ENCODE data around the gene CEP41.

The CEP41 gene

GRCh38 chr7:130417213-130417612, 23.6 kb downstream of the CEP41 start:
- no peak for DNase-seq

GRCh38 chr7:130415006-130415405, 25.8 kb downstream of the CEP41 start:
- no peak for DNase-seq

GRCh38 chr7:130413201-130413600, 27.6 kb downstream of the CEP41 start:
- DNase-seq: no peak

- no peak for DNase-seq
Measured at GRCh38 chr7:130410868-130411541, 29.8 kb downstream of the CEP41 start.

GRCh38 chr7:130409712-130410072, 31.1 kb downstream of the CEP41 start:
- no peak for DNase-seq

- DNase-seq: no peak
Measured at GRCh38 chr7:130409067-130409711, 31.6 kb downstream of the CEP41 start.

- DNase-seq: no peak
Measured at GRCh38 chr7:130405003-130405402, 35.8 kb downstream of the CEP41 start.

GRCh38 chr7:130401578-130401977, 39.2 kb downstream of the CEP41 start:
- no peak for DNase-seq

- DNase-seq: no peak
Measured at GRCh38 chr7:130401101-130401500, 39.7 kb downstream of the CEP41 start.

GRCh38 chr7:130400120-130400572, 40.7 kb downstream of the CEP41 start:
- no peak for DNase-seq

- DNase-seq: no peak
Measured at GRCh38 chr7:130398526-130399090, 42.2 kb downstream of the CEP41 start.

- DNase-seq: no peak
Measured at GRCh38 chr7:130397758-130398073, 43.1 kb downstream of the CEP41 start.

GRCh38 chr7:130397051-130397757, 43.6 kb downstream of the CEP41 start:
- DNase-seq: no peak

- DNase-seq: no peak
Measured at GRCh38 chr7:130396109-130396508, 44.7 kb downstream of the CEP41 start.

- no peak for DNase-seq
Measured at GRCh38 chr7:130395421-130395820, 45.4 kb downstream of the CEP41 start.

- DNase-seq: no peak
Measured at GRCh38 chr7:130394421-130395195, 46.2 kb downstream of the CEP41 start.

GRCh38 chr7:130393841-130394411, 46.9 kb downstream of the CEP41 start:
- no peak for DNase-seq

- DNase-seq: no peak
Measured at GRCh38 chr7:130393101-130393561, 47.7 kb downstream of the CEP41 start.

GRCh38 chr7:130390486-130390885, 50.3 kb downstream of the CEP41 start:
- DNase-seq: no peak

GRCh38 chr7:130388671-130389070, 52.1 kb downstream of the CEP41 start:
- no peak for DNase-seq

- DNase-seq: no peak
Measured at GRCh38 chr7:130387628-130388403, 53.0 kb downstream of the CEP41 start.

- no peak for DNase-seq
Measured at GRCh38 chr7:130387306-130387627, 53.5 kb downstream of the CEP41 start.

All from activated CD8-positive, alpha-beta memory T cell treated with anti-CD3 and anti-CD28 coated beads, Interleukin-2, amount 50 U/mL, for 48 hours (primary cell).